ENCODE results near the gene LRR1.
"Not testable (repeated sequence)": the region's sequence is repeated elsewhere in the genome, so short reads cannot be mapped to it uniquely, and the experiment has no call there.

Gene LRR1

DNA sequence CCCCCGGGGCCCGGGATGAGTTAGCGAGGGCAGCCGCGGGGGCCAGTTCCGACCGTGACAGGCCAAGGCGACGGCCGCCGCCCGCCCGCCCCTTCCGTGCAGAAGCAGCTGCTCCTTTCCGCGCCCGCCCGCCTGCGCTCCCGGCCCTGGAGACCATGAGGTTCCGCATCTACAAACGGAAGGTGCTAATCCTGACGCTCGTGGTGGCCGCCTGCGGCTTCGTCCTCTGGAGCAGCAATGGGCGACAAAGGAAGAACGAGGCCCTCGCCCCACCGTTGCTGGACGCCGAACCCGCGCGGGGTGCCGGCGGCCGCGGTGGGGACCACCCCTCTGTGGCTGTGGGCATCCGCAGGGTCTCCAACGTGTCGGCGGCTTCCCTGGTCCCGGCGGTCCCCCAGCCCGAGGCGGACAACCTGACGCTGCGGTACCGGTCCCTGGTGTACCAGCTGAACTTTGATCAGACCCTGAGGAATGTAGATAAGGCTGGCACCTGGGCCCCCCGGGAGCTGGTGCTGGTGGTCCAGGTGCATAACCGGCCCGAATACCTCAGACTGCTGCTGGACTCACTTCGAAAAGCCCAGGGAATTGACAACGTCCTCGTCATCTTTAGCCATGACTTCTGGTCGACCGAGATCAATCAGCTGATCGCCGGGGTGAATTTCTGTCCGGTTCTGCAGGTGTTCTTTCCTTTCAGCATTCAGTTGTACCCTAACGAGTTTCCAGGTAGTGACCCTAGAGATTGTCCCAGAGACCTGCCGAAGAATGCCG lies 22.6 kb downstream of the LRR1 start:
- intact Hi-C loops (cut with DNase I) = no loop called here
- peak in 41 of 42 donors; percentile 39 to 77 (median 63) for DNase-seq

DNA sequence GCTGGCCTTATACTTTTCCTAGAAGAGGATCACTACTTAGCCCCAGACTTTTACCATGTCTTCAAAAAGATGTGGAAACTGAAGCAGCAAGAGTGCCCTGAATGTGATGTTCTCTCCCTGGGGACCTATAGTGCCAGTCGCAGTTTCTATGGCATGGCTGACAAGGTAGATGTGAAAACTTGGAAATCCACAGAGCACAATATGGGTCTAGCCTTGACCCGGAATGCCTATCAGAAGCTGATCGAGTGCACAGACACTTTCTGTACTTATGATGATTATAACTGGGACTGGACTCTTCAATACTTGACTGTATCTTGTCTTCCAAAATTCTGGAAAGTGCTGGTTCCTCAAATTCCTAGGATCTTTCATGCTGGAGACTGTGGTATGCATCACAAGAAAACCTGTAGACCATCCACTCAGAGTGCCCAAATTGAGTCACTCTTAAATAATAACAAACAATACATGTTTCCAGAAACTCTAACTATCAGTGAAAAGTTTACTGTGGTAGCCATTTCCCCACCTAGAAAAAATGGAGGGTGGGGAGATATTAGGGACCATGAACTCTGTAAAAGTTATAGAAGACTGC lies 23.4 kb downstream of the LRR1 start:
- peak in 1 of 42 donors; percentile 3 for DNase-seq
- intact Hi-C loops (cut with DNase I) = no loop called here

DNA sequence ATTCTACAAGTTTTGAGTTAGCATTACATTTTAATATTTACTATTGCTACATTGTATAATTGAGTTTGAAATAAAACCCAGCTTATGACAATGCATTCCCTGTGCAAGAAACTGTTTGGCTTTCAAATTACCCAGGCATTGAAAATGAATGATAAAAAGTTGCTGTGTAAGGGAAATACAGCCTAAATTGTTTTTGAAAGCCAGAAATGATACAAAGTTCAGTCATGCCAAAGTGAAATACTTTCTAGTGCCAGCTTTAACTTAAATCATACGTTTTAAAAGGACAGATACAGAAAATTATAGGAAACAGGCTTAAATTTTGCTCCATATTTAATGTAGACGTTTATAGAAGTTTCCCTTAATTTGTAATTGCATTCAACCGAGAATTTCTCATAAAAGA lies 24.6 kb downstream of the LRR1 start:
- intact Hi-C loops (cut with DNase I) = no loop called here
- no peak for DNase-seq

DNA sequence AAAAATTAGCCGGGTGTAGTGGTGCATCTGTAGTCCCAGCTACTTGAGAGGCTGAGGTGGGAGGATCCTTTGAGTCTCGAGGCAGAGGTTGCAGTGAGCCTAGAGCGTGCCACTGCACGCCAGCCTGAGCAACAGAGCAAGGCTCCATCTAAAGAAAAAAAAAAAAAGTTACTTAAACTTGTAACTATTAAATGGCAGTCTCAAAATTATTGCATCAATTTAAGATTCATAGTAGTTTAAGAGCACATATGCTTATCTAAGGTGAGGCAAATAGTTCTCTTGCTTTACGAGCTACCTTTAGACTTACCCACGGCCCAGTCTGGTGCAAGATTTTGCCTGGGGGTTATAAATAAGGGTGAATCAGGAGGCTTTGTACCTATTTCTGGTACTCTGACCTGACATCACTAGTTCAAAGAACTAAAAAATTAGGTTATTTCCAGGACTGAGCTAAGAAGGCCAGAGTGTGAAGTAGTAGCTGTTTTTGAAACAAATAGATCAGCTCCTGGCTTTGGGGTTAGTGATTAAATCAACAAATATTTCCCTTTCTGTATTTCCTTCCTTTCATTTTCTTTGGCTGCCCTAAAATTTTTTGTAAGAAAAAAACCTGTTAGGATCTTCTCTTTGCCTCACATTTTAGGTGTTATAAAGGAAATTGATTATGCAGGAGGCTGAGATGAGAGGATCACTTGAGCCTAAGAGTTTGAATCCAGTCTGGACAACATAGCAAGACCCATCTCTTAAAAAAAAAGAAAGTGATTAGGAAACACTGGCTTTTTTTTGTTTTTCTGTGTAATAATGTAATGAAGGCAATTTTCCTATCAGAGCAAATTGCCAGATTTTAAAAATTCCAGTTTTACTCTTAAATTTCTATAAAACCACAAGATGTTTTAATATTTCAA lies 25.4 kb downstream of the LRR1 start:
- intact Hi-C loops (cut with DNase I) = no loop called here
- DNase-seq = no peak

DNA sequence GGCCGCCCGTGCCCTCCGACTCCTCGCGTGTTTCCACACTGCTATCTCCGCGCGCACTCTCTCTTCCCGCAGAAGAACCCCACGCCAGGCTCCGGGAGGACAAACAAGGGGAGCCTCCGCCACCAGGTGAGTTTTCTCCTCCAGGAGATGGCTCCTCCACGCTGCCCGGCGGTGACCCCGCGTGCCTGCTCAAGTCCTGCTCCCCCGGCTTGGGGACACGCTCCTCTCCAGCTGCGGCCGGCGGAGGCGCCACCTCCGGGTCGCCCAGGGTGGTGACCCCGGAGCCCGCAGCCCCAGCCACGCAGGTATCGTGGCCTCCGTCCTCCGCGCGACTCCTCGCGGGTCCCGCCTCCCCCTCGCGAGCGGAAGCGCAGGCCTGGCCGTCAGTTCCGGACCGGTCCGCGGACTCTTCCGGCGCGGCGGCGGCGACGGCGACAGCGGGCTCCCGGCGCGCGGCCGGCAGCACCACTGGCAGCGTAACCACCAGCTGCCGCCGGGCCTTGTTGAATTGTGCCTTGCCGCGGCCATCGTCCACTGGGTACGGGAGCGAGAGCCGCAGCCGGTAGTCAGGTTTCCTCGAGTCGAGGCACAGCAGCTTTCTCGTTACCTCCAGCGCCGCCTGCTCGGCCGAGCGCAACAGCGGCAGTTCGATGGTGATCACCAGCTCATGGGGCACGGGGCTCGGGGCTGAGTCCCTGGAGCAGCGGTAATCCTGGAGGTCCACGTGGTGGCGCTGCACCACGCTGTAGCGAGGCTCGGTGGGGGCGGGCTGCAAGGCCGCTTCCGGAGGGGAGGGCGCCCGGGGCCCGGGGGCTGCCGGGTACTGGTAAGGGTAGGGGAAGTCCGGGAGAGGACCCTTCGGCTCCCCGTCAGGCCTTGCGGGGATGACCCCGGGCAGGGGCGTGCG lies 35.2 kb downstream of the LRR1 start:
- peak; percentile 84 to 98 (median 95) for DNase-seq
- intact Hi-C loops (cut with DNase I) = loop anchor here (5.0 to 10.0 kb wide), 2 partner anchors 133 to 221 kb away; partner anchors contain the start of genes KLHDC2 and NEMF

DNA sequence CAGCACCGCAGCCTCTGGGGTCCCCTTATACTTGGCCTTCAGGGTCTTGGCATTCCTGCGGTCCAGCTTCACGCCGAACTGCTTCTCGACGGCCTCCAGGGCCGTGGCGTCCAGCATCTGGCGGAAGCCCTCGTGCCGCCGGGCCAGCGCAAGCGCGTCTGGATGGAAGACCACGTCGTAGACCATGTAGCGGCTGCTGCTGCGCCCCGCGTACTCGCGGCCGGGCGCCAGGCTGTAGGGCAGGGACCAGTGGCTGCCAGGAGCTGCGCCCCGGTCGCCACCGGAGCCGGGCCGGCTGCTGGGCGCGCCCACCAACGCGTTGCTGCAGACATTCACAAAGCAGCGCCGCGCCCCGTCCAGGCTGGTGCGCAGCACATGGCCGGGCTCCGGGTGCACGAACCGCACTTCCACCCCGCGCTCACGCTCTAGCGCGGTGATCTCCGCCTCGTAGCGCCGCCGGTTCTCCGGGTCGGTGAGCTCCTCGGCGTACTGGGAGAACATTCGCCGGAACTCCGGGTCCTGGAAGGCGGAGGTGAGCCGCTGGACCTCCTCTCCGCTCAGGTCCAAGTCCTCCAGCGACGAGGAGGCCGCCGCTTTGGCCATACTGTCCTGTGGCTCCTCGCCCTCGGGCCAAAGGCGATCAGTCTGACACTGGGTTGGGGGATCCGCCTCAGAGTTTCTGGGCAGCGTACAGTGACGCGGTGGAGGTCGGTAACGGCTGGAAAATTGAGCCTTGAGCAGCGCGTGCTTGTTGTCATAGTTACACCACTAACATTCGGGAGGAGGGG lies 36.0 kb downstream of the LRR1 start, which contains the start of gene DNAAF2:
DNAAF2 (minus strand) TSS at position 698 of the 788 bp plus-strand sequence; CDS start at position 603, 95 bp downstream.
- intact Hi-C loops (cut with DNase I) = loop anchor here (5.0 to 10.0 kb wide), 3 partner anchors 58 to 220 kb away; partner anchors contain the start of genes KLHDC1, KLHDC2 and NEMF

DNA sequence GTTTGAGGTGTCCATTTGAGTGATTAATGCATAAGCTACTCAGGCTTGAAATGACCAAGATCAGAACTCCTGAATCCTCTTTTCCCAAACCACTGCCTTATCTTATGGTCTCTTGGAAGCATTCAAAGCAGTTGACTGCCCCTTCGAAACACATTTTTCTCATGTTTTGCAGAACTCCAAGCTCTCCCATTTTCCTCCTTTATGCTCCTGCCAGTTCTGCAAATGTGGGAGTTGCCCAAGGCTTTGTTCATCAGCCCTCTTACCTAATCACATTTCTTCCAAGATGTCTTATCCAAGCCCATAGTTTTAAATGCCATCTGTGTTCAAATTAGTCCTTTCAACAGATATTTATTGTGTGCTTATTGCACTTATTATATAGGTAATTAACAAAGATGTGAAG lies 38.1 kb downstream of the LRR1 start:
- no peak for DNase-seq
- intact Hi-C loops (cut with DNase I) = loop anchor here (5.0 to 10.0 kb wide), 2 partner anchors 55 to 218 kb away; partner anchors contain the start of genes KLHDC1 and NEMF

More for the DNA sequence above, 36.0 kb downstream of the LRR1 start, which contains the start of gene DNAAF2:
- DNase-seq = peak; percentile 28 to 77 (median 58)

DNA sequence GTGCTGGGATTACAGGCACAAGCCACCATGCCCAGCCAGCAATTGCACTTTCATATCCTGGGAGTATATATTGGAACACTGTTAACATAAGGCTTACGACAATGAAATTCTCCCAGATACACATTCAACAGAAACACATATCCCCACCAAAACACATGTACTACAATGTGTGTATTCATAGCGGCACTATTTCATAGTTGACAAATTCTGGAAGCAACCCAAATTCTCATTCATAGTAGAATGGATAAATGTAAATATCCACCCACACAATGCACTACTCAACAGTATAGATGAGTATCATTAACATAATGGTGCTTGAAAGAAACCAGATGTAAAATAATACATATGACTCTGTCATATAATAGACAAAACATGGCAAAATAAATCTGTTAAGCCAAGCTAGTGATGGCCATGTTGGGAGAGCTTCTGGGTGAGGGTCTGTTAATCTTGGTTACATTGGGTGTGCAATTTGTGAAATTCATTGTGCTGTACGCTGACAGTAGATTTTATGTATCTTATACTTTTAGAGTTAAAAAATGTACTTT lies 38.9 kb downstream of the LRR1 start:
- DNase-seq = no peak
- intact Hi-C loops (cut with DNase I) = loop anchor here (5.0 to 10.0 kb wide), 2 partner anchors 55 to 217 kb away; partner anchors contain the start of genes KLHDC1 and NEMF

DNA sequence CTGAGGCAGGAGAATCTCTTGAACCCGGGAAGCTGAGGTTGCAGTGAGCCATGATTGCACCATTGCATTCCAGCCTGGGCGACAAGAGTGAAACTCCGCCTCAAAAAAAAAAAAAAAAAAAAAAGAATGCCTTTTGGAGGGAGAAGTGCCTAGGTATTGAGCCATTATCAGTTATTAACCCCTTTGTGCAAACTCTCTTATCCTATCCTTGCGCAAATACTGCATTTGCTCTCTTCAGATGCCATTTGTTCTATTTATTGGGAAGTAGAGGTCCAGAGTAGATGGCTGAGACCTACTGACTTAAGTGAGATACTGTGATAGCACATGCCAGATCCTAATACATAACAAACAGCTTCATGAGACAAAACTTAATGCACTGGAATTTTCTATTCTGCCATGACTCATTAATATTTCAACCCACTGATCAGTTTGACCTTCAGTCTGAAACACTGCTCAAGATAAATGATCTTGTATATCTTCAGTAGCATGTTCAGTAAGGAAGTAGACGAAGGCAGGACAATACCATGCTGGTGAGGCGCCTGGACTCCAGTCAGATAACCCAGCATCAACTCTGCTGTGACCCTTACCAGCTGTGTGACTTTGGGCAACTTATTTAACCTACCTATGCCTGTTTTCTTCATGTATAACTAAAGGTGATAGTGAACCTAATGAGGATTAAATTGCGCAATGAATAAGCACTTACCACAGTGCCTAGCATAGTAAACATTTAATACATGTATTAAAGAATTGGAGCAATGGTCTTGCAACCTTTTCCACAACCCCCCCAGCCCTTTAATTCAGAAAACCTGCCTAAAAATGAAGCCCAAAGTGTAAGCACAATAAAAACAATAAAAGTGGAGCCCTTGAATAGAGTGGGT lies 42.0 kb downstream of the LRR1 start:
- DNase-seq = no peak
- intact Hi-C loops (cut with DNase I) = no loop called here

DNA sequence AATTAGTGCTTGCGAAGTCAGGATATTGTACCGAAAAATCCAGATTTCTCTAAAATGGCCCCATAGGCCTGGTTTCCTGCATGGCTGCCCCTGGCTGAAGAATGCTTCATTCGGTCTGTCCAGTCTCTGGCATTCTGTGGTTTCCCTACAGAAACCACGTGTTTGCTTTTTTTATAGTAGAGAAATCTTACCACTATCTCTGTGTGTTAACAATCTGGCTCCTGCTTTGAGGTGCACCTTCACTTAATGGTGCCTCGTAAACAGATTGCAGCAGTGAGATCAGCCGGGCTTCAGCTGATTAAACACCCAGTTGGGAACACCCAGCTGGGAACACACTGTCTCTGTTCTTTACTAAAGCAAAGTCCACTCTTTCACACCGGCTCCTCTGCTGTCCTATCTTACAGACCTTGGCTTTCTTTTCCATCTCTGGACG lies 43.0 kb downstream of the LRR1 start:
- no peak for DNase-seq
- intact Hi-C loops (cut with DNase I) = no loop called here

DNA sequence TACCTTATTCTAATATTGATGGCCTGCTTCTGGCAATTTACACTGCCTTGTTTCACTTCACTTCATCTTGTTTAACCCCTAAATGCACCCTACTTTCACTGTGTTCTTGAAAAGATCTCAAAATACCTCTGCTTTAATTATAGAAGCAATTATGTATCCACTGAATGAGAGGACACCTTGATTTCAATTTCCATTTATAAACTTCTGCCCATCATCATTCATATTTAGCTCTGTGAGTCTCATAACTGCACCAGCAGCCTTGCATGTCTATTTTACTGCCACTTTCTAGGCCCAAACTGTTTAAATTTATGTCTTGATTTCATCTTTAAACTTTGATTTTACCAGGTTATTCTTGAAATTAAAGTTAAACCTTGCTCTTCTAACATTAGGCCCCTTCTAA lies 43.4 kb downstream of the LRR1 start:
- no peak for DNase-seq
- intact Hi-C loops (cut with DNase I) = no loop called here

DNA sequence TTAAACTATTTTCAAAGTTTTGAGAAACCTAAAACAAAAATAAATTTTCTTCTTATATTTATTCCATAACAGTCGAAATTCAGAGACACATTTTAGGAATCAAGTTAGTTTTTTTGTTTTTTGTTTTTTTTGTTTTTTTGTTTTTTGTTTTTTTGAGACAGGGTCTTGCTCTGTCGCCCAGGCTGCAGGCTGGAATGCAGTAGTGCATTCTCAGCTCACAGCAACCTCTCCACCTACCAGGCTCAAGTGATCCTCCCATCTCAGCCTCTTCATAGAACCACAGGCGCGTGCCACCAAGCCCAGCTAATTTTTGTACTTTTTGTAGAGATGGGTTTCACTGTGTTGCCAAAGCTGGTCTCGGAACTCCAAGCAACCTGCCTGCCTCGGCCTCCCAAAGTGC lies 54.8 kb downstream of the LRR1 start:
- DNase-seq = no peak
- intact Hi-C loops (cut with DNase I) = no loop called here

DNA sequence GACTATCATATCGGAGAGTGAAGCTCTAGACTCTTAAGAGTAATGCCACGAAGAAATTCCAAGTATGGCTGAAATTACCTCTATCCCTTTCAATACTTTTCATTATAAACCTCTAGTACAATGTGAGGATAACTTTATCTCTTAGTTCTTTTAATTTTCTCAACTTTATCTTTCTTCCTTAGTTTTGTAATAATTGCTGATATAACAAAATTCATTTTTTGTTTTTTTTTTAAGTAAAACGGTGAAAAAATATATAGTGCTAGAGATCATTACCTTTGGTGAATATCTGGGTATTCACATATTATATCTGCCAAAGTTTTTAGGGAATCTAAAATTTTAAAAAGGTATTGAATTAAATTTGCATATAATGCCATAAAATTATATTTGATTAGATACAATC lies 55.8 kb downstream of the LRR1 start:
- no peak for DNase-seq
- intact Hi-C loops (cut with DNase I) = no loop called here

DNA sequence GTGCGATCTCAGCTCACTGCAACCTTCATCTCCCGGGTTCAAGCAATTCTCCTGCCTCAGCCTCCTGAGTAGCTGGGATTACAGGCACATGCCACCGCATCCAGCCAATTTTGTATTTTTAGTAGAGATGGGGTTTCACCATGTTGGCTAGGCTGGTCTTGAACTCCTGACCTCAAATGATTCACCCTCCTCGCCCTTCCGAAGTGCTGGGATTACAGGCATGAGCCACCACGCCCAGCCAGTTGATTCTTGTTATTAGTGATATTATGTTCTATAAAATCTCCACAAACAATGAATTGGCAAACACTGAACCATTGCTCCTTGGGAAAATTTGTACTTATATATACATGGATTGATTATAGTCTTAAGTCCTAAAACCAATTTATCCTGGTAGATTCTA lies 58.8 kb downstream of the LRR1 start:
- DNase-seq; intact Hi-C loops (cut with DNase I): not testable (repeated sequence)

DNA sequence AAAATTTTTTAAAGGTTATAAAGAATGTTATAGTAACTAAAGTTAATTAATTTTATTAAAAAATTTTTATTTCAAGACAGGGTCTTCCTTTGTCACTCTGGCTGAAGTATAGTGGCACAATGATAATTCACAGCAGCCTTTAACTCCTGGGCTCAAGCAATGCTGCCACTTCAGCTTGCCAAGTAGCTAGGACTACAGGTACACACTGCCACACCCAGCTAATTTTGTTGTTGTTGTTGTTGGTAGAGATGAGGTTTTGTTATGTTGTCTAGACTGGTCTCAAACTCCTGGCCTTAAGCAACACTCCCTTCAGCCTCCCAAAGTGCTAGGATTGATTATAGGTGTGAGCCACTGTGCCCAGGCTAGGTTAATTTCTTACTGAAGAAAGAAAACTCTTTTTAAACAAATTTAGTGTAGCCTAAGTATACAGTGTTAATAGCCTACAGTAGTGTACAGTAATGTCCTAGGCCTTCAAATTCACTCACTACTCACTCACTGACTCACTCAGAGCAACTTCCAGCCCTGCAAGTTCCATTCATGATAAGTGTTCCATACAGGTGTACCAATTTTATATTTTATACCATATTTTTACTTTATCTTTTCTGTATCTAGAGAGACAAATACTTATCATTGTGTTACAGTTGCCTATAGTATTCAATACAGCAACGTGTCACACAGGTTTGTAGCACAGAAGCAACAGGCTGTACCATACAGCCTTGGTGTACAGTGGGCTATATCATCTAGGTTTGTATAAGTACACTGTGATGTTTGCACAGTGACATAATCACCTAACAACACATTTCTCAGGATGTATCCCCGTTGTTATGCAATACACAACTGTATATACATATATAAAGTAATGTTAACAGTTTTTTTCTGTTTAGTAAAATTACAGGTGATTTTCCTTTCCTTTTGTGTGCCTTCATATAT lies 61.1 kb downstream of the LRR1 start:
- DNase-seq = no peak
- intact Hi-C loops (cut with DNase I) = no loop called here

Measured in head of caudate nucleus (tissue), 42 donors.